IMR-90 (cell line): Measurements from ENCODE around the gene ATP6V1F.

Experiments used
- CTCF ChIP-seq: conservative IDR thresholded peaks from 2 replicates; pipeline ENCODE4 v1.5.1; 2012; ENCODE audit warnings: mild to moderate bottlenecking, low read depth, low read length, improper control_type of control experiment
- MAFK ChIP-seq: IDR thresholded peaks from 2 replicates; pipeline ENCODE4 v1.6.1; 2012; ENCODE audit warnings: low read depth, low read length, improper control_type of control experiment

GRCh38 chr7:128815289-128815942 is 47.2 kb upstream of the ATP6V1F start:
- no peak for TF ChIP-seq MAFK
- no peak for TF ChIP-seq CTCF
